HEK293 (cell line): ENCODE measurements around the gene SRC.

Source experiments
- CTCF ChIA-PET: fragments of 350-600 bp; formaldehyde crosslinking; extraction: SDS; loops from one replicate; lab custom pipeline; 2021; ENCODE audit warnings: antibody characterized with exemption; lab: Yijun Ruan, JAX
- POLR2A ChIA-PET: fragments of 300-600 bp; formaldehyde crosslinking; extraction: SDS; loops from one replicate; lab custom pipeline; 2020; ENCODE audit warnings: antibody characterized with exemption, inconsistent platforms; lab: Yijun Ruan, JAX
- H3K27ac ChIP-seq: fragments of 200-500 bp; sonication (Bioruptor generic); 2 replicates; pipeline ENCODE4 v1.5.1; 2014; ENCODE audit warnings: low read depth, low read length, control low read depth, inconsistent platforms; ENCODE audit errors: extremely low read depth
- H3K36me3 ChIP-seq, 2 experiments: fragments of 200-500 bp in 1 of 2; sonication (Bioruptor generic) in 1 of 2; 1 replicate in 1 of 2; 2 replicates in 1 of 2; pipeline ENCODE4 v1.5.1; 2014 to 2017; ENCODE audit warnings: inconsistent platforms in 2 of 2, low read length in 2 of 2; ENCODE audit not compliant: control insufficient read depth in 2 of 2, insufficient read depth in 1 of 2
- H3K4me1 ChIP-seq: fragments of 200-500 bp; sonication (Bioruptor generic); 2 replicates; pipeline ENCODE4 v1.5.1; 2014; ENCODE audit warnings: mild to moderate bottlenecking, low read length, inconsistent platforms; ENCODE audit not compliant: control insufficient read depth, insufficient read depth
- H3K4me3 ChIP-seq: 2 replicates; pipeline ENCODE4 v1.5.1; 2011; ENCODE audit warnings: low read depth, mild to moderate bottlenecking, control low read depth, low read length, moderate library complexity
- H3K9me3 ChIP-seq: fragments of 200-500 bp; sonication (Bioruptor generic); 2 replicates; pipeline ENCODE4 v1.5.1; 2014; ENCODE audit warnings: low read depth, low read length, inconsistent platforms; ENCODE audit not compliant: control insufficient read depth, insufficient read depth
- GLI2 ChIP-seq: fragments of 450-650 bp; formaldehyde crosslinking; IDR thresholded peaks from 2 replicates; pipeline ENCODE4; 2017; ENCODE audit warnings: missing biosample characterization, missing genetic modification characterization, low read depth, borderline replicate concordance
- KLF16 ChIP-seq: fragments of 450-650 bp; formaldehyde crosslinking; IDR thresholded peaks from 2 replicates; pipeline ENCODE4 v1.5.1; 2017; ENCODE audit warnings: missing biosample characterization, missing genetic modification characterization
- KLF7 ChIP-seq: fragments of 450-650 bp; formaldehyde crosslinking; IDR thresholded peaks from 2 replicates; pipeline ENCODE4 v1.5.1; 2016; ENCODE audit warnings: missing biosample characterization, missing genetic modification characterization, borderline replicate concordance
- MEIS1 ChIP-seq: sonication (generic); formaldehyde crosslinking; IDR thresholded peaks from 2 replicates; pipeline ENCODE4 v1.8.1; 2022; ENCODE audit warnings: missing genetic modification reagents, mild to moderate bottlenecking, borderline replicate concordance
- SP2 ChIP-seq: fragments of 450-650 bp; formaldehyde crosslinking; IDR thresholded peaks from 2 replicates; pipeline ENCODE4 v1.5.1; 2016; ENCODE audit warnings: missing biosample characterization, missing genetic modification characterization
- ZBTB20 ChIP-seq: fragments of 450-650 bp; formaldehyde crosslinking; IDR thresholded peaks from 2 replicates; pipeline ENCODE4 v1.5.1; 2016; ENCODE audit warnings: missing biosample characterization, missing genetic modification characterization
- ZNF10 ChIP-seq: fragments of 450-650 bp; formaldehyde crosslinking; IDR thresholded peaks from 2 replicates; pipeline ENCODE4 v1.5.1; 2017; ENCODE audit warnings: missing biosample characterization, missing genetic modification characterization
- ZNF302 ChIP-seq: fragments of 450-650 bp; formaldehyde crosslinking; IDR thresholded peaks from 2 replicates; pipeline ENCODE4 v1.5.1; 2016; ENCODE audit warnings: missing biosample characterization, missing genetic modification characterization, low read depth
- ZNF544 ChIP-seq: fragments of 450-650 bp; formaldehyde crosslinking; IDR thresholded peaks from 2 replicates; pipeline ENCODE4 v1.5.0; 2017; ENCODE audit warnings: missing biosample characterization, missing genetic modification characterization
- ZNF654 ChIP-seq: fragments of 450-650 bp; formaldehyde crosslinking; IDR thresholded peaks from 2 replicates; pipeline ENCODE4 v1.5.1; 2016; ENCODE audit warnings: low read depth, missing biosample characterization, missing genetic modification characterization
- ZNF664 ChIP-seq: fragments of 450-650 bp; formaldehyde crosslinking; IDR thresholded peaks from 2 replicates; pipeline ENCODE4 v1.5.1; 2016; ENCODE audit warnings: missing biosample characterization, missing genetic modification characterization
- TF ChIP-seq, protein P1 (sequence below): fragments of 450-650 bp; formaldehyde crosslinking; IDR thresholded peaks from 2 replicates; pipeline ENCODE4 v1.5.1; 2016; ENCODE audit warnings: missing biosample characterization, missing genetic modification characterization, borderline replicate concordance
- TF ChIP-seq, protein P2 (sequence below): fragments of 450-650 bp; formaldehyde crosslinking; IDR thresholded peaks from 2 replicates; pipeline ENCODE4 v1.5.1; 2016; ENCODE audit warnings: missing biosample characterization, missing genetic modification characterization
- TF ChIP-seq, protein P3 (sequence below): fragments of 450-650 bp; formaldehyde crosslinking; IDR thresholded peaks from 2 replicates; pipeline ENCODE4 v1.5.1; 2016; ENCODE audit warnings: missing biosample characterization, missing genetic modification characterization
- TF ChIP-seq, protein P4 (sequence below): fragments of 450-650 bp; formaldehyde crosslinking; IDR thresholded peaks from 2 replicates; pipeline ENCODE4 v1.5.1; 2016; ENCODE audit warnings: missing biosample characterization, missing genetic modification characterization

Gene SRC

DNA sequence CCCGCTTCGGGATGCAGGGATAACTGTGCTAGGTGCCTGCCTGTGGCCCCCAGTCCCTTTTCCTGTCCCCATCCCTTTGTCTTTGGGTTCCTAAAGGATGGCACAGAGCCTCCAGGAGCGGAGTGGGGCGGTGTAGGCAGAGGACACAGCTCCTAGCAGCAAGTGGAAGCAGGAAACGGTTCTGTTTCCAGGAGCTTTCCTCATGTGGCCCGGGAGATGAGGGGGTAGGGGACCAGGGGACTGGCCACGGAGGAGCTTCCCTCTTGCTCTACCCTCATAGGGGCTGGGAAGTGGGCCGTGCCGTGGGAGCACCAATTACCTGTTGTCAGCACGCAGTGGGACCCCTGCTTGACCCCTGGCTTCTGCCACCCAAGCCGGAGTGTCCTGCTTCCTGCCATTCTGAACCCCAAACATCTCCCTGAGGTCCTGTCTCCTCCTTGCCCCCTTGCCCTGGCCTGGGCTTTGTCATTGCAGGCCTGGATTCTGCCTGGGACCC is 76.9 kb downstream of the SRC start:
- CTCF ChIA-PET = no interaction called here
- H3K4me3 ChIP-seq = no peak overlapping the region
- POLR2A ChIA-PET = interaction anchor here (1.0 kb wide), 1 partner anchor 9 kb away, joined by 3 read pairs; no protein-coding TSS in a partner anchor
- H3K4me1 ChIP-seq = no peaks in the 10 kb centered on the region
- H3K36me3 ChIP-seq = no peaks in the 10 kb centered on the region
- H3K9me3 ChIP-seq = no peaks in the 10 kb centered on the region
- no peak overlapping the region for H3K27ac ChIP-seq
- TF ChIP-seq, protein P1, sequence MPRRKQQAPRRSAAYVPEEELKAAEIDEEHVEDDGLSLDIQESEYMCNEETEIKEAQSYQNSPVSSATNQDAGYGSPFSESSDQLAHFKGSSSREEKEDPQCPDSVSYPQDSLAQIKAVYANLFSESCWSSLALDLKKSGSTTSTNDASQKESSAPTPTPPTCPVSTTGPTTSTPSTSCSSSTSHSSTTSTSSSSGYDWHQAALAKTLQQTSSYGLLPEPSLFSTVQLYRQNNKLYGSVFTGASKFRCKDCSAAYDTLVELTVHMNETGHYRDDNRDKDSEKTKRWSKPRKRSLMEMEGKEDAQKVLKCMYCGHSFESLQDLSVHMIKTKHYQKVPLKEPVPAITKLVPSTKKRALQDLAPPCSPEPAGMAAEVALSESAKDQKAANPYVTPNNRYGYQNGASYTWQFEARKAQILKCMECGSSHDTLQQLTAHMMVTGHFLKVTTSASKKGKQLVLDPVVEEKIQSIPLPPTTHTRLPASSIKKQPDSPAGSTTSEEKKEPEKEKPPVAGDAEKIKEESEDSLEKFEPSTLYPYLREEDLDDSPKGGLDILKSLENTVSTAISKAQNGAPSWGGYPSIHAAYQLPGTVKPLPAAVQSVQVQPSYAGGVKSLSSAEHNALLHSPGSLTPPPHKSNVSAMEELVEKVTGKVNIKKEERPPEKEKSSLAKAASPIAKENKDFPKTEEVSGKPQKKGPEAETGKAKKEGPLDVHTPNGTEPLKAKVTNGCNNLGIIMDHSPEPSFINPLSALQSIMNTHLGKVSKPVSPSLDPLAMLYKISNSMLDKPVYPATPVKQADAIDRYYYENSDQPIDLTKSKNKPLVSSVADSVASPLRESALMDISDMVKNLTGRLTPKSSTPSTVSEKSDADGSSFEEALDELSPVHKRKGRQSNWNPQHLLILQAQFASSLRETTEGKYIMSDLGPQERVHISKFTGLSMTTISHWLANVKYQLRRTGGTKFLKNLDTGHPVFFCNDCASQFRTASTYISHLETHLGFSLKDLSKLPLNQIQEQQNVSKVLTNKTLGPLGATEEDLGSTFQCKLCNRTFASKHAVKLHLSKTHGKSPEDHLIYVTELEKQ (tag by site-specific recombination) = no peak
- TF ChIP-seq, protein P2, sequence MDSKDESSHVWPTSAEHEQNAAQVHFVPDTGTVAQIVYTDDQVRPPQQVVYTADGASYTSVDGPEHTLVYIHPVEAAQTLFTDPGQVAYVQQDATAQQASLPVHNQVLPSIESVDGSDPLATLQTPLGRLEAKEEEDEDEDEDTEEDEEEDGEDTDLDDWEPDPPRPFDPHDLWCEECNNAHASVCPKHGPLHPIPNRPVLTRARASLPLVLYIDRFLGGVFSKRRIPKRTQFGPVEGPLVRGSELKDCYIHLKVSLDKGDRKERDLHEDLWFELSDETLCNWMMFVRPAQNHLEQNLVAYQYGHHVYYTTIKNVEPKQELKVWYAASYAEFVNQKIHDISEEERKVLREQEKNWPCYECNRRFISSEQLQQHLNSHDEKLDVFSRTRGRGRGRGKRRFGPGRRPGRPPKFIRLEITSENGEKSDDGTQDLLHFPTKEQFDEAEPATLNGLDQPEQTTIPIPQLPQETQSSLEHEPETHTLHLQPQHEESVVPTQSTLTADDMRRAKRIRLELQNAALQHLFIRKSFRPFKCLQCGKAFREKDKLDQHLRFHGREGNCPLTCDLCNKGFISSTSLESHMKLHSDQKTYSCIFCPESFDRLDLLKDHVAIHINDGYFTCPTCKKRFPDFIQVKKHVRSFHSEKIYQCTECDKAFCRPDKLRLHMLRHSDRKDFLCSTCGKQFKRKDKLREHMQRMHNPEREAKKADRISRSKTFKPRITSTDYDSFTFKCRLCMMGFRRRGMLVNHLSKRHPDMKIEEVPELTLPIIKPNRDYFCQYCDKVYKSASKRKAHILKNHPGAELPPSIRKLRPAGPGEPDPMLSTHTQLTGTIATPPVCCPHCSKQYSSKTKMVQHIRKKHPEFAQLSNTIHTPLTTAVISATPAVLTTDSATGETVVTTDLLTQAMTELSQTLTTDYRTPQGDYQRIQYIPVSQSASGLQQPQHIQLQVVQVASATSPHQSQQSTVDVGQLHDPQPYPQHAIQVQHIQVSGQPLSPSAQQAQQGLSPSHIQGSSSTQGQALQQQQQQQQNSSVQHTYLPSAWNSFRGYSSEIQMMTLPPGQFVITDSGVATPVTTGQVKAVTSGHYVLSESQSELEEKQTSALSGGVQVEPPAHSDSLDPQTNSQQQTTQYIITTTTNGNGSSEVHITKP (tag by site-specific recombination) = no peak
- TF ChIP-seq ZNF302 (tag by site-specific recombination) = no peak
- TF ChIP-seq, protein P3, sequence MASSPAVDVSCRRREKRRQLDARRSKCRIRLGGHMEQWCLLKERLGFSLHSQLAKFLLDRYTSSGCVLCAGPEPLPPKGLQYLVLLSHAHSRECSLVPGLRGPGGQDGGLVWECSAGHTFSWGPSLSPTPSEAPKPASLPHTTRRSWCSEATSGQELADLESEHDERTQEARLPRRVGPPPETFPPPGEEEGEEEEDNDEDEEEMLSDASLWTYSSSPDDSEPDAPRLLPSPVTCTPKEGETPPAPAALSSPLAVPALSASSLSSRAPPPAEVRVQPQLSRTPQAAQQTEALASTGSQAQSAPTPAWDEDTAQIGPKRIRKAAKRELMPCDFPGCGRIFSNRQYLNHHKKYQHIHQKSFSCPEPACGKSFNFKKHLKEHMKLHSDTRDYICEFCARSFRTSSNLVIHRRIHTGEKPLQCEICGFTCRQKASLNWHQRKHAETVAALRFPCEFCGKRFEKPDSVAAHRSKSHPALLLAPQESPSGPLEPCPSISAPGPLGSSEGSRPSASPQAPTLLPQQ (tag by site-specific recombination) = no peak

DNA sequence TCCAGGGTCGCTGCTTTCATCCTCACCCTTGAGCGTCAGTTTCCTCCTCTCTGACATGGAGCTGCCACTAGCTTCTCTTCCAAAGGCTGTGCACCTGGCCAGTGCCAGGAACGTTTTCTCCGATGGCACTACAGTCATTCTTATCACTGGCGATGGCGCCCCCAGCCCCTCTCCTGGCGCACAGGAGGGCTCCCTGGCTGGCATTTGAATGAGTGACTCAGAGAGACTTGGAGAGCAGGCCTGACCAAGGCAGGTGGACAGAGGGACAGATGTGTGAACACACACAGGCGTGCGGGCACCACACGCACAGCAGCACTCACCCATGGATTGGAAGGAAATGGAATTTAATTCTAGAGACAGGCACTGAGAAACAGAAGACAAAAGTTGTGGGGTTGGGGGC is 77.6 kb downstream of the SRC start:
- H3K4me3 ChIP-seq = no peak overlapping the region
- H3K9me3 ChIP-seq = no peaks in the 10 kb centered on the region
- H3K27ac ChIP-seq = no peak overlapping the region
- no peak for TF ChIP-seq MEIS1 (CRISPR knock-in tag)
- TF ChIP-seq ZNF544 (tag by site-specific recombination) = no peak
- no peak for TF ChIP-seq ZNF664
- no peak for TF ChIP-seq SP2 (tag by site-specific recombination)
- no peak for TF ChIP-seq ZBTB20 (tag by site-specific recombination)
- no peak for TF ChIP-seq KLF16 (tag by site-specific recombination)
- no peak for TF ChIP-seq ZNF654 (tag by site-specific recombination)
- TF ChIP-seq KLF7 (tag by site-specific recombination) = no peak
- TF ChIP-seq ZNF10 (tag by site-specific recombination) = no peak
- no peak for TF ChIP-seq GLI2 (tag by site-specific recombination)
- TF ChIP-seq, protein P4, sequence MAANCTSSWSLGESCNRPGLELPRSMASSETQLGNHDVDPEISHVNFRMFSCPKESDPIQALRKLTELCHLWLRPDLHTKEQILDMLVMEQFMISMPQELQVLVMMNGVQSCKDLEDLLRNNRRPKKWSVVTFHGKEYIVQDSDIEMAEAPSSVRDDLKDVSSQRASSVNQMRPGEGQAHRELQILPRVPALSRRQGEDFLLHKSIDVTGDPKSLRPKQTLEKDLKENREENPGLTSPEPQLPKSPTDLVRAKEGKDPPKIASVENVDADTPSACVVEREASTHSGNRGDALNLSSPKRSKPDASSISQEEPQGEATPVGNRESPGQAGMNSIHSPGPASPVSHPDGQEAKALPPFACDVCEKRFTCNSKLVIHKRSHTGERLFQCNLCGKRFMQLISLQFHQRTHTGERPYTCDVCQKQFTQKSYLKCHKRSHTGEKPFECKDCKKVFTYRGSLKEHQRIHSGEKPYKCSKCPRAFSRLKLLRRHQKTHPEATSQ = no peak
- ChIA-PET POLR2A (no interaction called here), CTCF (no interaction called here)
- H3K36me3 ChIP-seq = no peaks in the 10 kb centered on the region
- no peaks in the 10 kb centered on the region for H3K4me1 ChIP-seq
